HL-60 (cell line): ENCODE measurements around the gene LRFN5.

Source experiments
- DNase-seq, 2 experiments: peaks; one replicate each; pipeline ENCODE4 v3.0.0-alpha.2; 2010 to 2020; ENCODE audit warnings: low read depth in 1 of 2, low spot score in 1 of 2
- H3K27ac ChIP-seq: fragments of 250-450 bp; sonication (Bioruptor Pico); replicated peaks from 2 replicates; pipeline ENCODE4 v1.5.1; 2020; ENCODE audit warnings: mild to moderate bottlenecking, moderate library complexity
- H3K27me3 ChIP-seq: fragments of 250-450 bp; sonication (Bioruptor Pico); 2 replicates; pipeline ENCODE4 v1.5.1; 2021; ENCODE audit warnings: mild to moderate bottlenecking, moderate library complexity; ENCODE audit not compliant: insufficient read depth, poor library complexity, severe bottlenecking
- H3K4me3 ChIP-seq: replicated peaks from 2 replicates; pipeline ENCODE4 v1.5.1; 2011; ENCODE audit warnings: mild to moderate bottlenecking, control low read depth, low read length; ENCODE audit not compliant: insufficient read depth
- CTCF ChIP-seq: IDR thresholded peaks from one replicate; pipeline ENCODE4 v1.5.1; 2011; ENCODE audit warnings: low read length, control low read depth, inconsistent platforms; ENCODE audit not compliant: insufficient read depth
- GABPA ChIP-seq: IDR thresholded peaks from 2 replicates; pipeline ENCODE4 v1.6.1; 2012; ENCODE audit warnings: low read depth
- POLR2AphosphoS5 ChIP-seq: IDR thresholded peaks from 2 replicates; pipeline ENCODE4 v1.6.1; 2012; ENCODE audit warnings: low read depth
- REST ChIP-seq: IDR thresholded peaks from 2 replicates; pipeline ENCODE4 v1.6.1; 2012; ENCODE audit warnings: low read depth; ENCODE audit not compliant: insufficient replicate concordance
- SPI1 ChIP-seq: IDR thresholded peaks from 2 replicates; pipeline ENCODE4 v1.6.1; 2012; ENCODE audit warnings: low read depth, mild to moderate bottlenecking, borderline replicate concordance

LRFN5 gene

GRCh38 chr14:41604721-41605531 lies 1.8 kb upstream of the LRFN5 start:
- no peak for DNase-seq
- TF ChIP-seq REST (no peak), SPI1 (no peak), GABPA (no peak), CTCF (no peak), POLR2AphosphoS5 (no peak)
- Histone ChIP-seq H3K4me3 (no peak overlapping the region), H3K27me3 (peaks cover 57% of the 10 kb centered on the region), H3K27ac (no peak overlapping the region)

- no peak for TF ChIP-seq REST
- no peak for TF ChIP-seq POLR2AphosphoS5
- no peak for TF ChIP-seq GABPA
- TF ChIP-seq SPI1, result no peak
- no peak for TF ChIP-seq CTCF
- H3K4me3 ChIP-seq, result no peak overlapping the region
- H3K27me3 ChIP-seq, result peaks cover 59% of the 10 kb centered on the region
- no peak overlapping the region for H3K27ac ChIP-seq
- no peak for DNase-seq
These were observed 960 bp upstream of the LRFN5 start for GRCh38 chr14:41605550-41606281.

GRCh38 chr14:41606282-41606531 lies 469 bp upstream of the LRFN5 start:
- Histone ChIP-seq H3K4me3 (no peak overlapping the region), H3K27ac (no peak overlapping the region), H3K27me3 (peaks cover 61% of the 10 kb centered on the region)
- TF ChIP-seq POLR2AphosphoS5, result no peak
- TF ChIP-seq GABPA, result no peak
- no peak for TF ChIP-seq CTCF
- no peak for TF ChIP-seq REST
- no peak for TF ChIP-seq SPI1
- DNase-seq, result no peak
